IPS-11a (cell line): Measurements from ENCODE around the gene CARD6.
A peak's percentile ranks its signal among the peaks of the same experiment; 100 is the strongest.
"Not testable (repeated sequence)": the region's sequence is repeated elsewhere in the genome, so short reads cannot be mapped to it uniquely, and the experiment has no call there.

Experiments used
- H3K4me3 ChIP-seq: one replicate; pipeline ENCODE4 v1.5.1; 2013; ENCODE audit warnings: low read depth, low read length, control low read depth

Gene CARD6, protein sequence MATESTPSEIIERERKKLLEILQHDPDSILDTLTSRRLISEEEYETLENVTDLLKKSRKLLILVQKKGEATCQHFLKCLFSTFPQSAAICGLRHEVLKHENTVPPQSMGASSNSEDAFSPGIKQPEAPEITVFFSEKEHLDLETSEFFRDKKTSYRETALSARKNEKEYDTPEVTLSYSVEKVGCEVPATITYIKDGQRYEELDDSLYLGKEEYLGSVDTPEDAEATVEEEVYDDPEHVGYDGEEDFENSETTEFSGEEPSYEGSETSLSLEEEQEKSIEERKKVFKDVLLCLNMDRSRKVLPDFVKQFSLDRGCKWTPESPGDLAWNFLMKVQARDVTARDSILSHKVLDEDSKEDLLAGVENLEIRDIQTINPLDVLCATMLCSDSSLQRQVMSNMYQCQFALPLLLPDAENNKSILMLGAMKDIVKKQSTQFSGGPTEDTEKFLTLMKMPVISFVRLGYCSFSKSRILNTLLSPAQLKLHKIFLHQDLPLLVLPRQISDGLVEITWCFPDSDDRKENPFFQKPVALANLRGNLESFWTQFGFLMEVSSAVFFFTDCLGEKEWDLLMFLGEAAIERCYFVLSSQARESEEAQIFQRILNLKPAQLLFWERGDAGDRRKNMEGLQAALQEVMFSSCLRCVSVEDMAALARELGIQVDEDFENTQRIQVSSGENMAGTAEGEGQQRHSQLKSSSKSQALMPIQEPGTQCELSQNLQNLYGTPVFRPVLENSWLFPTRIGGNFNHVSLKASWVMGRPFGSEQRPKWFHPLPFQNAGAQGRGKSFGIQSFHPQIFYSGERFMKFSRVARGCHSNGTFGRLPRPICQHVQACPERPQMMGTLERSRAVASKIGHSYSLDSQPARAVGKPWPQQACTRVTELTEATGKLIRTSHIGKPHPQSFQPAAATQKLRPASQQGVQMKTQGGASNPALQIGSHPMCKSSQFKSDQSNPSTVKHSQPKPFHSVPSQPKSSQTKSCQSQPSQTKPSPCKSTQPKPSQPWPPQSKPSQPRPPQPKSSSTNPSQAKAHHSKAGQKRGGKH

DNA sequence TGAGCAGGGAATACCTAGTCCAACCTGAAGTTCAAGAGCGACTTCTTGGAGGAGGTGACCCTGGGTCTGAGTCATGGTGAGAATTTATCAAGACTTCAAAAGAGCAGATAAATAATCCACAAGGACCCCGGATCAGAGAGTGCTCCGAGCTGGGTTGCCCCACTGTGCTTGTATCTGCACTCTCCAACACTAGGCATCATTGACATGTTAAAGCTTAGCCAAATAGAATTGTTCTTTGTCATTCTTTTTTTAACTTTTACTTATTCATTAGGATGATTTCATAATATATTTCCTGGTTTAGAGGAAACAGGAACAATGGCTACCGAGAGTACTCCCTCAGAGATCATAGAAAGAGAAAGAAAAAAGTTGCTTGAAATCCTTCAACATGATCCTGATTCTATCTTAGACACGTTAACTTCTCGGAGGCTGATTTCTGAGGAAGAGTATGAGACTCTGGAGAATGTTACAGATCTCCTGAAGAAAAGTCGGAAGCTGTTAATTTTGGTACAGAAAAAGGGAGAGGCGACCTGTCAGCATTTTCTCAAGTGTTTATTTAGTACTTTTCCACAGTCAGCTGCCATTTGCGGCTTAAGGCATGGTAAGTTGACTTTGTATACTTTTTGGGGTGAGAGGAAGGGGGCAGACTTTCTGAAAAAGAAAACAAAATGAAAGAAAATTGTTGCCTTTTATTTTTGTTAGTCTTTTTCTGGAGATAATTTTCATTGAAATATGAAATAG is at the start of gene CARD6:
TSS of gene CARD6 (plus strand) at position 300 of the 738 bp plus-strand sequence. CDS start at position 316, 16 bp downstream.
- H3K4me3 ChIP-seq = no peak within 1 kb of the TSS

GRCh38 chr5:40791715-40792139 is 49.4 kb upstream of the CARD6 start:
- no peak overlapping the region for H3K4me3 ChIP-seq

DNA sequence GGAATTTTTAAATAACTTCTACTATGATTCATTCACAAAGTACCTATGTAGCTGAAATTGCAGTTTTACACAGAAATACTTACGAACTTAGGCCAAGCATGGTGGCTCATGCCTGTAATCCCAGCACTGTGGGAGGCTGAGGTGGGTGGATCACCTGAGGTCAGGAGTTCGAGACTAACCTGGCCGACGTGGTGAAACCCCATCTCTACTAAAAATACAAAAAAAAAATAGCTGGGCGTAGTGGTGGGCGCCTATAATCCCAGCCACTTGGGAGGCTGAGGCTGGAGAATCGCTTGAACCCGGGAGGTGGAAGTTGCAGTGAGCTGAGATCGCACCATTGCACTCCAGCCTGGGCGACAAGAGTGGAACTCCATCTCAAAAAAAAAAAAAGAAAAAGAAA is 48.5 kb upstream of the CARD6 start:
- not testable (repeated sequence) for H3K4me3 ChIP-seq

DNA sequence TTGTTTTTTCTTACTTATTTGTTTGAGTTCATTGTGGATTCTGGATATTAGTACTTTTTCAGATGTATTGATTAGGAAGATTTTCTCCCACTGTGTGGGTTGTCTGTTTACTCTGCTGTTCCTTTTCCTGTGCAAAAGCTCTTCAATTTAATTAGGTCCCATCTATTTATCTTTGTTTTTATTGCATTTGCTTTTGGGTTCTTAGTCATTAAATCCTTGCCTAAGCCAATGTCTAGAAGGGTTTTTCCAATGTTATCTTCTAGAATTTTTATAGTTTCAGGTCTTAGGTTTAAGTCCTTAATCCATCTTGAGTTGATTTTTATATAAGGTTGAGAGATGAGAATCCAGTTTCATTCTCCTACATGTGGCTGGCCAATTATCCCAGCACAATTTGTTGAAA is 46.8 kb upstream of the CARD6 start:
- H3K4me3 ChIP-seq = not testable (repeated sequence)

GRCh38 chr5:40794877-40795276 is 46.3 kb upstream of the CARD6 start:
- H3K4me3 ChIP-seq = not testable (repeated sequence)

GRCh38 chr5:40796487-40796889 is 44.7 kb upstream of the CARD6 start:
- peak overlapping the region; percentile 74 for H3K4me3 ChIP-seq

- H3K4me3 ChIP-seq = peak overlapping the region; percentile 74
These were observed 43.7 kb upstream of the CARD6 start for GRCh38 chr5:40797273-40798011.

DNA sequence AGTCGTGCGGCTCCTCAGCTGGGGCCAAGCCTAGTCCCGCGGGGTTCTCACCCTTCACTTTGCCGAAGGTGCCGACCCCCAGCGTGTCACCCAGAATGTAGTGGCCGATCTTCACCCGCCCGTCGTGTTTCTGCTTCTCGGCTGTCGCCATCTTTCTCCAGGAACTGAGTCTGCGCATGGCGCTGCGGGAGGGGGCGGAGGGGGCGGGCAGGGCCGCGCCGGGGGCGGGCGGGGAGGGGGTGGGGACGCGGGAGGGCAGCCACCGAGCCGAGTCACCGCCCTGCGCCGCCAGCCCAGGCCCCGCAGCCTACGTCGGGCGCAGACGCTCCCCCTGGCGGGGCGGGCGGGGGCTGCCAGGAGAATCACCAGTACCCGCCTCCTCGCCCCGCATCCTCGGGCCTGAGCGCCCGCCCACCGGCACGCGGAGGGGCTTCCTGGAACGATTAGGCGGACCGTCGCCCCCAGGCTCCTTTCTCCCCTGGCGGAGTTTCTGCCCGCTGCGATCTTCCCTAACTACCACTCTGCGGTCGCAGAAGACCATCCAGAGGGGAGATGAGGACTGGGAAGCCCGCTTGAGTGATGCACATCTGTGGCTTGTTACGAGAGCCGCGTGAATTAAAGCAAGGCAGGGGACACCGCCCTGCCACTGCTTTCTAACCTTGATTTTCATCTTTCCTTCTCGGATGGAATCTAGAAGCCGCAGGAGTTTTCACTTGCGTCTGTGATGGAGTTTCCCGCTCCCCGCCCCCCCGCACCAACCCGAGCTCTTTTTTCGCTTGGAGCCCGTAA is 43.0 kb upstream of the CARD6 start, which contains the start of gene PRKAA1:
TSS of gene PRKAA1 (minus strand) at position 363 of the 789 bp plus-strand sequence. CDS start at position 178, 185 bp downstream.
- H3K4me3 ChIP-seq = peak within 1 kb of the TSS; percentile 77

DNA sequence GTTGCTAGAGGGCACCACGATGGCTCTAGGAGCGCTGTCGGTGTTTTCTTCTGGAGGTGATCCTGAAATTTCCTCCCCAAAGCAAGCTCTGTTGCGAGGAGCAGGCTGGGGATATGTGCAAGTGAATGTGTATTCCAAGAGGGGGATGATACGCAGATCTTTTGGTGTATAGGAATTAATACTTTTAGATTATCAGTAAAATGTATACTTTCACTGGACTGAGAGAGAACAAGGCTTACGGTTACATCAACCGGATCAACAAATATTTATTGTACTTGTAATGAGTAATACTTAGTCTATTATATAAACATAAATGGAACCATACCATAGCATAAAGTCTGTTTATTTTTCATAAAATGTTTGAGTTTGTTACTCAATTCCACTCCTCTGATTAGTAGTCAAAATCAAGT is 42.4 kb upstream of the CARD6 start:
- peak overlapping the region; percentile 77 for H3K4me3 ChIP-seq

GRCh38 chr5:40799258-40799657 is 41.9 kb upstream of the CARD6 start:
- H3K4me3 ChIP-seq = no peak overlapping the region

- no peak overlapping the region for H3K4me3 ChIP-seq
These were observed 39.2 kb upstream of the CARD6 start for GRCh38 chr5:40801771-40802562.

GRCh38 chr5:40812125-40812524 is 29.0 kb upstream of the CARD6 start:
- no peak overlapping the region for H3K4me3 ChIP-seq

DNA sequence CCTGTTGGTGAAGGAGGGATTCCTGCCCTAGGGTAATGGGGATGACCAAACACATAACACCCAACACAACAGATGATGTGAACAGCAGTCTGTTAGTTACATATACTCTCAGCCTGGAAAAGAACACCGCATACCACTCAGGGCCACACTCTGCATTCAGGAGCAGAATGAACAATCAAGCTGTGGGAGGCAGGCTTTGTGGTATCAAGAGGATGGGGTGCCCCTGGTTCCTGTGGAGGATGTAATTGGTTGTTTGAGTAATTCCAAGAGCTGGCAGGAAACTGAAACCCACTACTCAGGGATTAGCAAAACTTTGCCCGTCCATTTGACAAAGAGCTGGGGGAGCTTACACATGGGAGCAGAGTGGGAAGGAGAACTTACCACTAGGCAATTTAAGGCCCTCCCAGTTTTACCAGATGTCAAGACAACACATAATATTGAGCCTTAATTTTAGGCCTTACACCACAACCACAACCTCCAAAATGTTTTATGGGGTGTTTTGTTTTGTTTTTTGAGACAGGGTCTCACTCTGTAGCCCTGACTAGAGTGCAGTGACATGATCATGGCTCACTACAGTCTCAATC is 27.4 kb upstream of the CARD6 start:
- H3K4me3 ChIP-seq = no peak overlapping the region

GRCh38 chr5:40823459-40823858 is 17.7 kb upstream of the CARD6 start:
- no peak overlapping the region for H3K4me3 ChIP-seq

- H3K4me3 ChIP-seq = not testable (repeated sequence)
These were observed 15.6 kb upstream of the CARD6 start for GRCh38 chr5:40825461-40826043.

GRCh38 chr5:40826489-40827187 is 14.5 kb upstream of the CARD6 start:
- H3K4me3 ChIP-seq = no peak overlapping the region
